Measurements from ENCODE around the gene SRSF1. TPM values are rescaled to one million over a fixed set of nuclear protein-coding genes. Genes with fewer than 3 reads are reported as not detected.

Gene SRSF1
- total RNA-seq, 4 donors from 2014 or later: 181 to 274 (median 182) TPM

- no peak for TF ChIP-seq CTCF (IDR thresholded peaks at IDR 0.05)
- peak; percentile 77 for ATAC-seq (ENCODE audit: low FRiP score)
- DNase-seq (ENCODE audit: low spot score): no peak
These were observed 51.7 kb downstream of the SRSF1 start, which contains the start of gene CUEDC1 for GRCh38 chr17:57955183-57955931. TSS of gene CUEDC1 (minus strand) at chr17:57955412. CDS start at chr17:57885564, 69,848 bp downstream.

GRCh38 chr17:57954397-57955182, 52.5 kb downstream of the SRSF1 start:
- DNase-seq (ENCODE audit: low spot score) (no peak), ATAC-seq (ENCODE audit: low FRiP score) (peak; percentile 24)
- TF ChIP-seq CTCF (IDR thresholded peaks at IDR 0.05): no peak

- ATAC-seq (ENCODE audit: low FRiP score) (no peak), DNase-seq (ENCODE audit: low spot score) (no peak)
- no peak for TF ChIP-seq CTCF (IDR thresholded peaks at IDR 0.05)
These were observed 53.2 kb downstream of the SRSF1 start for GRCh38 chr17:57953705-57954396.

Small RNA genes lying within 50 kb of the gene (small RNA-seq; reads per million reads assigned to genes)
- not detected for gene AC015813.4

Other genes starting within 250 kb of the SRSF1 start
- gene MRPS23, start 157.2 kb downstream of the SRSF1 start, total RNA-seq: 10 to 100 TPM in 3 of 4 donors, 1 to 10 TPM in 1; 7.9 to 17.1 (median 15.2) TPM
- 10 to 100 TPM; 17.1 to 25.7 (median 22.1) TPM for gene CUEDC1, start 51.8 kb downstream of the SRSF1 start, total RNA-seq
- 10 to 100 TPM; 45.1 to 50.6 (median 47.6) TPM for gene VEZF1, start 19.0 kb downstream of the SRSF1 start, total RNA-seq
- gene DYNLL2, start 76.2 kb upstream of the SRSF1 start, total RNA-seq: 10 to 100 TPM; 15.8 to 22.5 (median 20.7) TPM
- not detected for gene OR4D1, start 141.1 kb upstream of the SRSF1 start, total RNA-seq
- not detected for gene OR4D2, start 159.7 kb upstream of the SRSF1 start, total RNA-seq
- not detected for gene EPX, start 185.5 kb upstream of the SRSF1 start, total RNA-seq
- gene MKS1, start 212.0 kb upstream of the SRSF1 start, total RNA-seq: 1 to 10 TPM; 3.7 to 9.9 (median 6.0) TPM
- gene LPO, start 231.3 kb upstream of the SRSF1 start, total RNA-seq: under 1 TPM in 1 of 4 donors, not detected in 3; 0.46 TPM